Muscle layer of colon (tissue), 2 donors: Measurements from ENCODE around the gene VSIR.

ENCODE experiments used
- H3K27ac ChIP-seq: one replicate; pipeline ENCODE4 v1.7.0; 2013; ENCODE audit warnings: low read depth, mild to moderate bottlenecking, low read length, moderate library complexity
- H3K27me3 ChIP-seq, 2 donors: one replicate each; pipeline ENCODE4 v1.7.0; 2013; ENCODE audit warnings: low read length in 2 of 2, mild to moderate bottlenecking in 2 of 2; ENCODE audit not compliant: insufficient read depth in 2 of 2, control insufficient read depth in 1 of 2
- H3K36me3 ChIP-seq: one replicate; pipeline ENCODE4 v1.7.0; 2013; ENCODE audit warnings: mild to moderate bottlenecking, low read length; ENCODE audit not compliant: insufficient read depth
- H3K4me1 ChIP-seq: one replicate; pipeline ENCODE4 v1.7.0; 2013; ENCODE audit warnings: mild to moderate bottlenecking, low read length; ENCODE audit not compliant: insufficient read depth
- H3K4me3 ChIP-seq, 2 donors: one replicate each; pipeline ENCODE4 v1.7.0; 2013; ENCODE audit warnings: low read length in 2 of 2, low read depth in 1 of 2, mild to moderate bottlenecking in 1 of 2, moderate library complexity in 1 of 2
- H3K9ac ChIP-seq: one replicate; pipeline ENCODE4 v1.7.0; 2013; ENCODE audit warnings: low read length
- H3K9me3 ChIP-seq: one replicate; pipeline ENCODE4 v1.7.0; 2013; ENCODE audit warnings: mild to moderate bottlenecking, low read length
- donor health status: abdominal sarcoma.
- donor health status: Adenocarcinoma of cecum.

VSIR gene

GRCh38 chr10:71778071-71778825 lies 4.9 kb upstream of the VSIR start:
- no peak overlapping the region for H3K27ac ChIP-seq
- H3K9me3 ChIP-seq = no peaks in the 10 kb centered on the region
- no peak overlapping the region for H3K4me3 ChIP-seq
- no peaks in the 10 kb centered on the region for H3K27me3 ChIP-seq
- no peak overlapping the region for H3K9ac ChIP-seq
- no peaks in the 10 kb centered on the region for H3K36me3 ChIP-seq
- peaks cover 15% of the 10 kb centered on the region for H3K4me1 ChIP-seq

GRCh38 chr10:71777213-71777985 lies 4.1 kb upstream of the VSIR start:
- Histone ChIP-seq H3K4me3 (no peak overlapping the region), H3K36me3 (no peaks in the 10 kb centered on the region), H3K9ac (no peak overlapping the region), H3K4me1 (peaks cover 21% of the 10 kb centered on the region), H3K9me3 (no peaks in the 10 kb centered on the region), H3K27ac (no peak overlapping the region), H3K27me3 (no peaks in the 10 kb centered on the region)

- Histone ChIP-seq H3K9ac (no peak overlapping the region), H3K4me3 (no peak overlapping the region), H3K4me1 (peaks cover 30% of the 10 kb centered on the region), H3K9me3 (no peaks in the 10 kb centered on the region), H3K36me3 (no peaks in the 10 kb centered on the region), H3K27ac (no peak overlapping the region), H3K27me3 (no peaks in the 10 kb centered on the region)
These were observed 3.2 kb upstream of the VSIR start for GRCh38 chr10:71776481-71776925.

GRCh38 chr10:71774916-71775702 lies 1.8 kb upstream of the VSIR start:
- Histone ChIP-seq H3K27ac (no peak overlapping the region), H3K9ac (no peak overlapping the region), H3K27me3 (no peaks in the 10 kb centered on the region), H3K4me1 (peaks cover 44% of the 10 kb centered on the region), H3K36me3 (no peaks in the 10 kb centered on the region), H3K9me3 (no peaks in the 10 kb centered on the region), H3K4me3 (no peak overlapping the region)

- H3K9me3 ChIP-seq = no peaks in the 10 kb centered on the region
- no peaks in the 10 kb centered on the region for H3K27me3 ChIP-seq
- no peaks in the 10 kb centered on the region for H3K36me3 ChIP-seq
- H3K27ac ChIP-seq = peak overlapping the region; percentile 90
- H3K4me1 ChIP-seq = peaks cover 63% of the 10 kb centered on the region
- peak overlapping the region; percentile 78 for H3K9ac ChIP-seq
- H3K4me3 ChIP-seq = peak overlapping the region; percentile 70 to 88
These were observed 494 bp downstream of the VSIR start for GRCh38 chr10:71772832-71773220.

GRCh38 chr10:71771821-71772617 lies 1.3 kb downstream of the VSIR start:
- Histone ChIP-seq H3K36me3 (no peaks in the 10 kb centered on the region), H3K9ac (peak overlapping the region; percentile 78), H3K27me3 (no peaks in the 10 kb centered on the region), H3K9me3 (no peaks in the 10 kb centered on the region), H3K27ac (peak overlapping the region; percentile 90), H3K4me3 (peak overlapping the region; percentile 70 to 88), H3K4me1 (peaks cover 71% of the 10 kb centered on the region)

GRCh38 chr10:71771204-71771603 lies 2.1 kb downstream of the VSIR start:
- peak overlapping the region in 1 of 2 donors; percentile 88 for H3K4me3 ChIP-seq
- peaks cover 79% of the 10 kb centered on the region for H3K4me1 ChIP-seq
- no peaks in the 10 kb centered on the region for H3K27me3 ChIP-seq
- peak overlapping the region; percentile 90 for H3K27ac ChIP-seq
- peak overlapping the region; percentile 78 for H3K9ac ChIP-seq
- H3K36me3 ChIP-seq = no peaks in the 10 kb centered on the region
- no peaks in the 10 kb centered on the region for H3K9me3 ChIP-seq

GRCh38 chr10:71770789-71771188 lies 2.5 kb downstream of the VSIR start:
- no peaks in the 10 kb centered on the region for H3K36me3 ChIP-seq
- H3K27ac ChIP-seq = peak overlapping the region; percentile 90
- peaks cover 83% of the 10 kb centered on the region for H3K4me1 ChIP-seq
- no peaks in the 10 kb centered on the region for H3K9me3 ChIP-seq
- no peaks in the 10 kb centered on the region for H3K27me3 ChIP-seq
- H3K9ac ChIP-seq = no peak overlapping the region
- peak overlapping the region in 1 of 2 donors; percentile 88 for H3K4me3 ChIP-seq

- no peaks in the 10 kb centered on the region for H3K36me3 ChIP-seq
- no peak overlapping the region for H3K9ac ChIP-seq
- peak overlapping the region; percentile 90 for H3K27ac ChIP-seq
- peaks cover 88% of the 10 kb centered on the region for H3K4me1 ChIP-seq
- H3K27me3 ChIP-seq = no peaks in the 10 kb centered on the region
- no peaks in the 10 kb centered on the region for H3K9me3 ChIP-seq
- H3K4me3 ChIP-seq = peak overlapping the region; percentile 30 to 36
These were observed 3.1 kb downstream of the VSIR start for GRCh38 chr10:71770255-71770654.

- Histone ChIP-seq H3K9me3 (no peaks in the 10 kb centered on the region), H3K27ac (peak overlapping the region; percentile 79), H3K9ac (no peak overlapping the region), H3K36me3 (no peaks in the 10 kb centered on the region), H3K4me3 (peak overlapping the region in 1 of 2 donors; percentile 36), H3K4me1 (peaks cover 90% of the 10 kb centered on the region), H3K27me3 (no peaks in the 10 kb centered on the region)
These were observed 4.0 kb downstream of the VSIR start for GRCh38 chr10:71769279-71769823.
